GM21825 (cell line): ENCODE measurements around the gene TFAP2A.

Experiments used
- ATAC-seq: cut with Tn5 transposase; IDR thresholded peaks from one replicate; pipeline ENCODE4 v1.9.1; 2021; ENCODE audit warnings: mild to moderate bottlenecking, moderate library complexity; ENCODE audit not compliant: unreplicated experiment

TFAP2A gene

GRCh38 chr6:10413262-10413849 lies 1.5 kb downstream of the TFAP2A start:
- no peak for ATAC-seq

GRCh38 chr6:10412461-10413261 lies 2.2 kb downstream of the TFAP2A start:
- no peak for ATAC-seq

GRCh38 chr6:10411971-10412460 lies 2.9 kb downstream of the TFAP2A start:
- no peak for ATAC-seq

DNA sequence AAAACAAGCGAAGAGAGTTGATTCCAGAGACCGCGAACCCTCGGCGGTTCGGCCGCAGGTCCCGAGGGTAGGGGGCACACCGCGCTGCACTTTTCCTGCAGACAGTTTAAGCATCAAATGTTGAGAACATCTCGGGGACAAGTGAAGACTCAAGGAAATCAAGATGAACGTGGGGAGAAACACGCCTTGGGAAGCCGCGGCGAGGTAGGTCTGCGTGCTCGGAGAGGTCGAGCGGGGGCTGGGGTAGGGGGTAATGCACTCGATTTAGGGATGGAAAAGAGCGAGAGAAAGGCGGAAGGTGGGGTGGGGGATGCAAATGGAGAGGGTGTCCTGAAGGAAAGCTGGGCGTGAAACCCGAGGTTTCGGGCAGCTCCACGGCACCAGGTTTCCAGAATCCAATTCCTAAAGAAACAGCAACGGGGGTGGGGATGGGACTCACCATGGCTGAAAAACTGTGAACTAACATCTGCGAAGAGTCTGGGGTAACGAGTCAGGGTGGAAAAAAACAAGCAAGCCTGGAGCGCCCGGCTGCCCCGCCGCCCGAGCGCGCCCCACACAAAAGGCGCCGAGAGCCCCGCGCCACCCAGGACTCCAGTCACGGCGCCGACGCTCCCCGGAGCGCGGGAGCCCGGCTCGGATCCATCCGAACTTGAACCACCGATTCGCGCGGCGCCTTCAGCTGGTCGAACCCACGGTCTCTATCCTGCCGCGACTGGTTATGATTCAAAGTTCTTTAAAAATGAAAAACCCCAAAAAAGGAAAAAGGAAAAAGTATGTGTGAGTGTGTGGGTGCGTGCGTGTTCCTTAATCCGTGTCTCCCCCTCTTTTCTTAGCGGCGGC lies 3.5 kb downstream of the TFAP2A start:
- no peak for ATAC-seq

- no peak for ATAC-seq
These were observed 4.4 kb downstream of the TFAP2A start for GRCh38 chr6:10410207-10411050.

DNA sequence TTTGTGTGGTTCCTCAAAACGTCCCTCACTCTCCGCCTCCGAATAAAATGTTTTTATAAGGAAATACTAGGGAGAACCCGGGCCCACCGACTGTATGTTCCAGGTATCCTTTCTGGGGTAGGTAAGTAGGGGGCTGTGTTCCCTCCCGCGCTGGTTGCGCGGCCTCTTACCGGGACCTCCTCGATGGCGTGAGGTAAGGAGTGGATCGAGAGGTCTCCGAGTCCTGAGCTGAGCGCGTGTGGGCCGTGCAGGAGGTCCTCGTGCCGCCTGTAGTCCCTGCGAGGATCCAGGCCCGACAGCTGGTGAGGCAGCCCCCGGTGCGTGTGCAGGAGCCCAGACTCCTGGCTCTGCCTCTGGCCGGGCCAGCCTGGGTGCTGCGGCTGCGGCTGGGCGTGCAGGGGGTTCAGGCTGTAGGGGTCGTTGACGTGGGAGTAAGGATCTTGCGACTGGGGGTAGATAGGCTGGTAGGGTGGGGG lies 5.1 kb downstream of the TFAP2A start:
- no peak for ATAC-seq

DNA sequence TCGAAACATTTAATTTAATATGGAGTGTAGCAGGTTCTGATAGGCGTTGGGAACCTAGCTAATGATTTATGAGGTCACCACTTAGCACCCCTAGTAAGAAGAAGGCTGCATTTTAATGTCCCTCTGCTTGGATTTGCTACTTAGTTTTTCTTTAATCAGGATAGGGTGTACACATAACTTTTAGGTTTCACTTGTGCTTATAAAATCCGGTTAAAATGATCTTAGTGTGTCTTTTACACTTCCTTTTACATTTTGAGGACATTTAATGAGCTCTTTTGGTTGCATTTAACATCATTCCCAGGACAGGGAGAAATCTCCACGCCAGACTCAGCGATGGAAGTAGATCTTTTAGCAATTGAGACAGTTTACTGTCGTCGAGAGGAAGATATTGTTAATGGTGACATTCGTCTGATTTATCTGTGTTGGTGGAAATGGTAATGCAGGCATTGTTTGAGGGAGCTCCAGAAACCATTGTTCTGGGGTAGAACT lies 5.6 kb downstream of the TFAP2A start:
- no peak for ATAC-seq

GRCh38 chr6:10408457-10408856 lies 6.4 kb downstream of the TFAP2A start:
- ATAC-seq = no peak

DNA sequence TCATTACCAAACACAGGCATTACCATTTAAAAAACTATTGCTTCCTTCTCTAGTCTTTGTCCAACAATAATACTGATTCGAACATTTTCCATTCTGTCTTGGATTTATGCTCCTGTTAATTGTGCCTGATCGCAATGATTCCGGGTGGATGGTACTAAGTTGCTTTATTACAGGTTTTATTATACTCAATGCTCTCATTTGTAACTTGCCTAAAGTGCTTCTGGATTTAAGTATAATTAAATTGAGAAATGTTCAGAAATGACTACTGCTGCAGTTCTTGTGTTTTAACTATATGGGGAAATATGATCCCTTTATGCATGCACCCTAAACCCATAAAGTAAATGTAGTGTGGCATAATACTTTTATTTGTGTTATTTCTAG lies 7.2 kb downstream of the TFAP2A start:
- no peak for ATAC-seq

GRCh38 chr6:10407018-10407673 lies 7.7 kb downstream of the TFAP2A start:
- ATAC-seq = no peak

DNA sequence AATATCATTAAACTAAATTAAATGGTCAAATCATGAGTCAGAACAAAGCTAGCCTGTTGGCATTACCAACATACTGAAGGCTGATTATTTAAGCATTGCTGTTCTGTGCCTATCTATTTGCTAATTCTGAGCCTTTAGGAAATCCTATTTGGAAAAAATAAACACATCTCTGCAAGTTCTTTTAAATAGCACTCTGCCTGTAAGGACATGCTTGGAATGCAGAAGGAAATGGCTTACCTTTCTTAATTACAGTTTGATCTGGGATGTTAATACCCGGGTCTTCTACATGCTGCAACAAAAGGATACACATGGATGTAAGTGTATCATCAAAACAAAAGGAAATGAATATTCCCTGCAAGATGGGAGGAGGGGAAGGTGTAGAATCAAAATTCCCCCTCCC lies 8.3 kb downstream of the TFAP2A start:
- no peak for ATAC-seq

- ATAC-seq = no peak
These were observed 9.4 kb downstream of the TFAP2A start for GRCh38 chr6:10405513-10405900.

DNA sequence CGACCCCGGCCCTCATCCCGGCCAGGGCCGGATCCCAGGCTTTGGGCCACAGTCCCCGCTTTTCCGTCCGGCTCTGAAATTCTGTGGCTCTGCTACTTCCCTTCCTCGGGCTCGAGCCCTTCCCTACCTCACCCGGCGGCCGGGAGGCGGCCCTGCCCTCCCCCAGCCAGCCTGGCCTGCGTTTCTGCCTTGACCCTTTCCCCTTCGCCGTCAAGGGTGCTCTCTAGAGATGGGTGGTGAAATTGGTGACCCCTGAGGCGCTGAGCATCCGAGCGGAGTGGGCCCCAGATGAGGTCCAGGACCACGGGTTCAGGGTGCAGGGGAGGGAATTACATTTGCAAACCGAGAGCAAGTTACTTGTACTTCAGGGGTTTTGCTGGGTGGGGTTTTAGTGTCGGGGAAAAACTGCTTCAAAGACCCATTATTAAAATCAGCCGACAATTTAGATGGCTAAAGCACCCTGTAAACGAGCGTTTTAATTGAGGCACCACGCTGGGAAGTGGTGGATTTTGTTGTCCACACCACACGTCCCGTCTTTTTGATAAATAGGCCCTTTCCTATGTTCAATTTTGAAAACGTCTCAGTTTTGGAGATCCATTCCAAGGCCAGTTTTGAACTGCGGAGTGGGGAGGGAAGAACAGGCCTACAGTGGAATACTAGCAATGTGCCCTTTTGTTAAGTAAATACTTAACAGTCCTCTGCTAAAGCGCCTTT lies 9.9 kb downstream of the TFAP2A start:
- no peak for ATAC-seq

DNA sequence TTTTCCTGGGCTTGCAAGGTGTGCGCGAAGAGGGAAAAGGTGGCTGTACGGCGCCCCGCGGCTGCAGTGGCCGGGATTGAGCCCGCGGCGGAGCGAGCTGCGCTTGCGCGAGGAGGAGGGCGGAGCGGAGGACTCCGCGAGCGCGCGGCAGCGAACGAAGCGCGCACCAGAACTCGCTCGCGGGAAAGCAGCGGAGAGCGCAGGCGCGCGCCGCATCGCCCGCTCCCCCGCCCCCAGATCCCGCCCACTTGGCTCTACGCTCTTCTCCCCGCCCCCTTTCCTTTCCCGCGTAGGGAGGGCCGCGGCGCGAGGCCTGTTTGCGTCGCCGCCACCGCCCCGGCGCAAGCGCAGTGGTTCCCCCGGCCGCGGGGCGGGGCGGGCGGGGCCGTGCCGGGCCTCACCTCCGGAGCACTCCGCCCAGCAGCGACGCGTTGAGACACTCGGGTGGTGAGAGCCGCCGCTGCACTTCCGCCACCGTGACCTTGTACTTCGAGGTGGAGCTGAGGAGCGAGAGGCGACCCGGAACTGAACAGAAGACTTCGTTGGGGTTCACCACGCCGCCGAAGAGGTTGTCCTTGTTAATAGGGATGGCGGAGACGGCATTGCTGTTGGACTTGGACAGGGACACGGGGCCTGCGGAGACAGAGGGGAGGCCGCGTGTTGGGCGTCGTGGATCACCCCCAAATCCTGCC lies 10.6 kb downstream of the TFAP2A start:
- peak; percentile 93 for ATAC-seq

GRCh38 chr6:10403385-10404106 lies 11.3 kb downstream of the TFAP2A start:
- ATAC-seq = peak; percentile 24

- no peak for ATAC-seq
These were observed 12.1 kb downstream of the TFAP2A start for GRCh38 chr6:10402648-10403311.

GRCh38 chr6:10401632-10402223 lies 13.1 kb downstream of the TFAP2A start:
- ATAC-seq = no peak
